HG03097 (cell line): ENCODE results near the gene NINJ1.
"Not testable (repeated sequence)": the region's sequence is repeated elsewhere in the genome, so short reads cannot be mapped to it uniquely, and the experiment has no call there.

ENCODE experiments used
- ATAC-seq: cut with Tn5 transposase; IDR thresholded peaks from one replicate; pipeline ENCODE4 v1.9.1; 2021; ENCODE audit not compliant: unreplicated experiment, low FRiP score

The NINJ1 gene

GRCh38 chr9:93107825-93108161 is 26.3 kb downstream of the NINJ1 start:
- no peak for ATAC-seq

DNA sequence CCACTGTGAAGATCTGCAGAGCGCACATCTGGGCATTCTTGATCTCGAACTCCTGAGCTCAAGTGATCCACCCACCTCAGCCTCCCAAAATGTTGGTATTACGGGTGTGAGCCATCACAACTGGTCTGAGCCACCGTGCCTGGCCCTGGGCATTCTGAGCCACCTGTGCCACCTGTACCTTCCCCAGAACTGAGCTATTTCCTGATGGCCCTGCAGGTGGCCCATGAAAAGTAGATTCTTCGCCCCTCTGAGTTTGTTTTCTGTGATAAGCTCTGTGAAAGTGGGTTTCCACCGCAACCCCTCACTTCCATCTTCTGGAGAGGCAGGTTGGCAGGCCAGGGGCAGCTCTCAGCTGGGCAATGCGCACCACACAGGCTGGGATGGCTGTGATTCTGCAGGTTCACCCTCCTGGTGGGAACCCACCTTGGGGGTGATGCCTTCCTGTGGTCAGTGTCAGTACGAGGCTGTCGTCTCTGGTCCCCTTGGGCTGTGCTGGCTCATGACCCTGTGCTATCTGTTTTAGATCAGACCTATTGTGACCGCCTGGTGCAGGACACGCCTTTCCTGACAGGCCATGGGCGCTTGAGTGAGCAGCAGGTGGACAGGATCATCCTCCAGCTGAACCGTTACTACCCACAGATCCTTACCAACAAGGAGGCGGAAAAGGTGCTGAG is 26.8 kb downstream of the NINJ1 start:
- ATAC-seq, result no peak

DNA sequence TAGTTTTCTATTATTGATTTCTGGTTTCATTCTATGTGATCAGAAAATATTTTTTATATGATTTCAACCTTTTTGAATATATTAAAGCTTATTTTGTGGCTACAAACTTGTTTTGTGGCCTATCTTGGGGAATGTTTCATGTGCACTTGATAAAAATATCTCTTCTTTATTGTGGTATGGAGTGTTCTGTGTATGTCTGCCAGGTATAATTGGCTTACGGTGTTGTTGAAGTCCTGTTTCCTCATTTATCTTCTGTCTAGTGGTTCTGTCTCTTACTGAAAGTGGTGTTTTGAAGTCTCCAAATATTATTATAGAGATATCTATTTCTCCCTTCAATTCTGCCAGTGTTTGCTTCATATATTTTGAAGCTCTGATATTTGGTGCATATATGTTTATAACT is 28.4 kb downstream of the NINJ1 start:
- ATAC-seq, result no peak

GRCh38 chr9:93101086-93101485 is 33.0 kb downstream of the NINJ1 start:
- not testable (repeated sequence) for ATAC-seq

DNA sequence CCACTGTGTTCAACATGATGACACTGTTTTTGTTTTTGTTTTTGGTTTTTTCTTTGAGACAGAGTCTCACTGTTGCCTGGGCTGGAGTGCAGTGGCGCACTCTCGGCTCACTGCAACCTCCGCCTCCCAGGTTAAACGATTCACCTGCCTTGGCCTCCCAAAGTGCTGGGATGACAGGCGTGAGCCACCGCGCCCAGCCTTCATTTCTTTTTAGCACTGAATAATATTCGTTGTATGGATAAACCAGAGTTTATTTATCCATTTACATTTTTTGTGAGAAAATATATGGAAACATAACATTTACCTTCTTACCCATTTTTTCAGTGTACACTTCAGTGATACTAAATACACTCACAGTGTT is 33.8 kb downstream of the NINJ1 start:
- no peak for ATAC-seq

GRCh38 chr9:93099551-93100275 is 34.3 kb downstream of the NINJ1 start:
- ATAC-seq, result no peak

DNA sequence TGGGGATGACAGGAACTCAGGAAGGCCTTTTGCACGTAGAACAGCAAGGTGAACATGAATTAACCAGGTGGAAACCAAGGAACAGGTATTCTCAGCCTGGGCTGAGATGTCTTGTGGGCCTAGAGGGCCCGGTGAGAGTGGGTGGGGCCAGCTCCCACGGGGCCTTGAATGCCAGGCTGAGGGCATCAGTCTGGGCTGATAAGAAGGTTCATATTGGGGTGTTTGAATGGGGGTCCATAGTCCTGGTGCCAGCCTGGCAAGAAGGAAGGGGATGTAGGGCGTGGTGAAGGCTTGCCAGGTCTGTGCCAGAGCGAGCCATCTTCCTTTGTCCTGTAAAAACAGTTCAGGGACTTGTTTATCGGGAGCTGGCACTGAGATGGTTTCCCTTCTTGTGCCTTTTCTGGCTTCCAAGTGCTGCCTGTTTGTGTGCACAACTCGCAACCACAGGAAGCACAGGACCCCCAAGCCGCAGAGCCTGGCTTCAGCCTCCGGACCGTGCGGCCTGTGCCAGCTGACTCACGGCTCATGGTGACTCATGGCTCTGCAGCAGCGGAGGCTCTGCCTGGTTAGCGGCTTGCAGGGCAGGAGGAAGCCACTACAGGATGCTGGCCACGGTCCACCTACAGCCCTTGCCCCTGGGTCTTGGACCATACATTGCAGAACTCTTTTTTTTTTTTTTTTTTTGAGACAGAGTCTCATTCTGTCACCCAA is 35.7 kb downstream of the NINJ1 start:
- no peak for ATAC-seq

DNA sequence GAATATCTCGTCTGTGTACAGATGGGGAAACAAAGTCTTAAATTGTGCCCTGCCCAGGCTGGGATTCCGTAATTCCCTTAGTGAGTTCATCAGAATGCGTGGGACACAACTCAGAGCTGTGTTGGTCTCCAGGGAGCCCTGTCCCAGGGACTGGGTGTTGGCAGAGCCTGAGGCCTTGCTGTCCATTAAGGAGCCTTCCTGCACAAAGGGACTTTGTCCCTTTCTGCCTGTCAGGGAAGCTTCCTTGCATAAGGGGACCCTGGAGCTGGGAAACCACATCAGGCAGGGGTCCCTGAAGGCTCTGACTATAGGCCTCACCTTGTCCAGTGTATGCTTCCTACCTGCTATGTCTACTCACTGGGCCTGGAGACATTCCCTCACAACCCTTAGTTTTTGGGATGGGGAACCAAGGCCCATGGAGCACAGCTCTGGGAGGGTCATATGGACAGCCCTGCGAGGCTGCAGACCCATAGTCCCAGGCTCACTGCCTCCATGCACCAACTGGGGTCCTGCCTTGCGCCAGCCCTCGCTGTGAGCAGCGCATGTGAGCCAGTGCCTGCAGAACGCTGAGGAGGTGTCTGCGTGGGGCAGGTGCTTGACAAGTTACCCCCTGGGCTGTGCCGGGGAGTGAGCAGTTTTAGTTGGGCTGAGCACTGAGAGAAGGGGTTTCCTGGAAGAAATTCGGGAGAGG is 36.4 kb downstream of the NINJ1 start:
- no peak for ATAC-seq

- ATAC-seq, result no peak
Observed at GRCh38 chr9:93096811-93097382, 37.2 kb downstream of the NINJ1 start.

- peak; percentile 38 for ATAC-seq
Observed at GRCh38 chr9:93096131-93096802, 37.8 kb downstream of the NINJ1 start, which contains the start of gene CARD19. Gene CARD19 (plus strand): TSS chr9:93096217. CDS start chr9:93096346, 129 bp downstream.

GRCh38 chr9:93095205-93096130 is 38.6 kb downstream of the NINJ1 start:
- ATAC-seq, result peak; percentile 45

DNA sequence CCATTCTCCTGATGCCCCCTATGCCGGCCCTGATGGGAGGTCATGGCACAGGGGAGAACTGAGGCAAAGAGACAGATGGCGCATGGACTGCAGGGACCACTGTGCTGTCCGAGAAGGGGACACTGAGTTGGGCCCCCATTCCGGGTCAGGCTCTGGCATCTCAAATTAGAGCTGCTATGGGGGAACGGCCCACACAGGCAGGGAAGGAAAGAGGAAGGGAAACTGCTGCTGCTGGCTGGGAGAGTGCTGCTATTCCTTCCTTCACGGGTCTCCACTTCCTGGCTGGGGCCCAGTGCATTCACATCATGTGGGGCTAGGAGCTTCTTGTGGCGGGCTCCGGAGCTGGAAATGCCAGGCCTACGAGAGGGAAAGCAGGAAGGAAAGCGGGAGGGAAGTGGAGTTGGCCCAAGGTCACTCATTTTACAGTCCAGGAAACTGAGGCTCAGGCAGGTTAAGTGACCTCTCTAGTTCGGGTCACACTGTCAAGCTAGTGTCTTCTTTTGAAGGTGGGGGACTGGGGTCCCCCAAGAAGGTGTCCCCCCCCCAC is 39.3 kb downstream of the NINJ1 start:
- ATAC-seq, result no peak

DNA sequence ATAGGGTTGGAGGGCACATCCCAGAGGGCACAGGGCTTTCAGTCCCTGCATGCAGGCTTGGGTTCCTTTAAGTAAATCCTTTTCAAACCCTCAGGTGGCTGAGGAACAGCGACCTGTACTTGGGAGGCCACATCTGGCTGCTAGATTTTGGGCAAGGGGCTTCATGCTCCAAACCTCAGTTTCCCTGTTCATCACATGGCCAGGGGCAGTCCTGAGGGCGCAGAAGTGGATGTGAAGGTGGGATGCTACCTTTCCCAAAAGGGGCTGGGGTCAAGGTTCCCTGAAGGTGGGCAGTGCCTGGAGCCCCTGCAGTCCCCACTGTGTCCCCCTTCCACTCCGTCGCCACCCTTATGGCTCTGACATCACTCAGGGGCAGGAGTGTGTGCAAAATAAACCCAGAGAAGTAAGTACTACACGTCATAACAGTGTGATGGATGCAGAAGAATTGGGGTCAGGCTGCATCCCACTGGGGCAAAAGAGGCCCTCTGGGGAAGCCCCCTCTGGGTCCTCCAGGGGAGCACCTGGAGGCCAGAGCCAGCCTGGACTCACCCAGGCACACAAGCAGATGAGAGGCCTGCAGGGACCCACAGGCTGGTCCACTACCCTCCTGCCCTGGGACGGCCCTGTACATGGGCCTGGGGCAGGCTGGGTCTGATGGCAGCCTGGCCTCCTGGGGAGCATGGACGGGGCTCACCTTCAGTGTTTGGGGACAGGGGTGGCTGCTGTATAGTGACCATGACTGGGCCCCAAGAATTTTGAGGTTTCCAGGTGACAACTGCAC is 40.0 kb downstream of the NINJ1 start:
- ATAC-seq, result no peak

DNA sequence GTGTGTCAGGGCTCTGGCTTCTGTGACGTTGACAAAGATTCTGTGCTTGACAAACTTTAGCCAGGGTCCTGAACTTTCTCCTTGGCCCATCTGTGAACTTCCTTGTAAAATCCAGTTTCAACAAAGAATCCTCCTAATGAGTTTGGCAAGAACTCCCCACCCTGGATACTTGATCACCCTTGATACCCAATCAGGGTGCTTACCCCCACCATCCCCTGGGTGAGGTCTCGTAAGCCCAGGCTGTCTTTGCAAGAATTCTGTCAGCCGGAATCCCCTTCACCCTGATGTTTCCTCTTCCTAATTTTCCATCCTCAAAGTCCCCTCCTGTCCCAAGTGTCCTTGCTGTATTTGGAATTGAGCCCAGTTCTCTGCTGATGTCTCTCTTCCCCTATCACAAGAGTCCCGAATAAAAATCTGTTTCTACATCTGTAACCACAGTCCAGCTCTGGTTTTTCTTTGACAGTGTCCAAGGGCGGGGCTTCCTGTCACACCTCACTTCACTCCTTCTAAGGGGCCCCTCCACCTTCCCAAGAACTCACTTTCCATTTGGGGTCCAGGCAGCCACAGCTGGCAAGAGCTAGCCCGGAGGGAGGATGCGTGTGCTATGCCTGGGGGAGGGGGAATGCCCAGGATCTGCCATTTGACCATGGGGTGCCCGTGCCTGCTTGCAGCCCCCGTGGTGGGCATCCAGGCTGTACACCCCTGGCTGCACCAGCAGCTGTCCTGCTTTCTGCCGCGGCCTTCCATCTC is 40.7 kb downstream of the NINJ1 start:
- ATAC-seq, result no peak

DNA sequence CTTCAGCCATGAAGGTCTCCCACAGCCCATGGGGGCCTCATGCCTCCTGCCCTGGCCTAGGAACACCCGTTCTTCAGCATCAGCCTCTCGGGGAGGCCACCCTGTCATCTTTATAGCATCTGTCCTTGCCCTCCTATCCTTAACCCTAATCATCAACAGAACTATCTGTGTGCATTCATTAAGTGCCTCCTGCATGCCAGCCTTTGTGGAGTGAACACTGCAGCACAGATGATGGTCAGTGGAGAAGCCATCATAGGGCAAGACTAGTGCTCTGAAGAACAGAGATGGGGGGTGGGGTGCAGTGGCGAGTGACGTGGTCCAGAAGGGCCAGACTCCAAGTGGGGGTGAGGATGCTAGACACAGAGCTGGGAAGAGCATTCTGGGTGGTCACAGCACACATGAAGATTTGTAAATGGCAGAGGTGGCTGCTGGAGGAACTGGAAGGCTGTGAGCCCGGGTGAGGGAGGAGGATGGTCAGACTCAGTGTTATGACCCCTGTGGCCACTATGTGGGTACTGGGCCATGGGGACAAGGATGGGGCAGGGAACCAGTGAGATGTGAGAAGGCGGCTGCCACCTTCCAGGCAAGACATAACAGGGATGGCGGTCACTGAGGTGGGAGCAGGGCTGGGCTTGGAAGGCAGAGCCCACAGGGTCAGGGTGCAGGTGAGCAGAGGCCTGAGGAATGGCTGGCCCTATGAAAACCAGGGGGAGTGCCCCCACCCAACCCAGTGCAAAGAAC is 41.6 kb downstream of the NINJ1 start:
- ATAC-seq, result no peak

GRCh38 chr9:93091453-93092081 is 42.5 kb downstream of the NINJ1 start:
- ATAC-seq, result no peak
